Right lobe of liver (tissue), 4 donors: ENCODE results near the gene SNRPB2.

ENCODE experiments used
- CTCF ChIP-seq, 4 donors: fragments of 200-600 bp in 3 of 4; fragments of 450-650 bp in 1 of 4; IDR thresholded peaks; one replicate each; pipeline versions ENCODE4 v1.5.1 to v1.8.0; 2016 to 2022; ENCODE audit warnings: antibody characterized with exemption in 4 of 4, mild to moderate bottlenecking in 2 of 4
- POLR2A ChIP-seq: fragments of 450-650 bp; IDR thresholded peaks from one replicate; pipeline ENCODE4 v1.6.1; 2017; ENCODE audit warnings: antibody characterized with exemption, mild to moderate bottlenecking
- donor health status: DM: no; HTN: no; CAD: no.
- donor health status: DM: no; HTN: no; CAD: no.
- donor health status: DM: no; HTN: yes; CAD: no.

- TF ChIP-seq CTCF (IDR thresholded peaks at IDR 0.05) (no peak), POLR2A (no peak)
Measured at GRCh38 chr20:16692442-16692841, 37.4 kb upstream of the SNRPB2 start.
